GM19025 (cell line): ENCODE measurements around the gene DDX59.

Experiments used
- ATAC-seq: cut with Tn5 transposase; IDR thresholded peaks from one replicate; pipeline ENCODE4 v1.9.1; 2021; ENCODE audit warnings: mild to moderate bottlenecking, low read depth, moderate library complexity; ENCODE audit not compliant: unreplicated experiment

The DDX59 gene

DNA sequence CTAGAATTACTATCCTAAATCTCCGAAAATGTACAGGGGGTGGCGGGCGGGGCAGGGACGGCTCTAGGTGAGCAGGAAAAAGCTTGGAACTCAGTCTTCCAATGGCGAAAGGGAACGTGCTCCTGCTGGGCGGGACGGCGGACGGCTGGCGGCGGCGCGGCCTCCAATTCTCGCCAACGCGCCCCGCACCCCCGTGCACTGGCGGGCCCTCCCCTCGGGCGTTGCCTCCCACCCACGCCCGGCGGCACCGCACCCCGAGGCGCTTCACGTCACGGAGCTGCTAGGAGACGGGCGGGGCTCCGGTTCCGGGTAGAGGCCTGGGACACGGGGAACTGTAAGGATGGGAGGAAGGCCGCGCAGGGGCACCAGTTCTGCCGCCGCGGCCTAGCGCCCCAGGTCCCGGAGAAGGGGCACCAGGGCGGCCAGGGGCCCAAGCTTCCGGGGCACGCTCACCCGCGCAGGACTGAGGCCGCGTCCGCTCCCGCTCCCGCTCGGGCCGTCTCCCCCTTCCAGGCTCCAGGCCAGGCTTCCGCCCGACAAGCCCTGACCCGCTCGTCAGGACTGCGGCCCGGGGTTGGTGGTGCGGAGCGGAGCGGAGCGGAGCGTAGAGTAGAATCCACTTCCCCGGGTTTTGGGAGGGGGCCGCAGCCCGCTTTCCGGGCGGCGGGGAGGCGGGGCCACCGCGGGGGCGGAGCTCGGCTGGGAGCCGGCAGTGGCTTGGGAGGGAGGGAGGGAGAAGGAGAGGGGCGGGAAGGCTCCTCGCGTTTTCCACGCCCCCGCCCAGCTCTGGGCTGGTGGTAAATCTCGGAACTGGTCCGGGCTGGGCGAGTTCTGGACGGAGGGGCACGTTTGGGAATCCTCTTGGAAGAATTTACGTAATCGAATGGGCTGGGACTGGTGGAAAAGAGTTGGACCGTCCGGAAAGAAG, at the start of gene DDX59:
Gene DDX59 (minus strand): TSS at position 594 of the 928 bp plus-strand sequence. CDS start 3,167 bp downstream, outside the sequence.
- ATAC-seq = peak; percentile 80

DNA sequence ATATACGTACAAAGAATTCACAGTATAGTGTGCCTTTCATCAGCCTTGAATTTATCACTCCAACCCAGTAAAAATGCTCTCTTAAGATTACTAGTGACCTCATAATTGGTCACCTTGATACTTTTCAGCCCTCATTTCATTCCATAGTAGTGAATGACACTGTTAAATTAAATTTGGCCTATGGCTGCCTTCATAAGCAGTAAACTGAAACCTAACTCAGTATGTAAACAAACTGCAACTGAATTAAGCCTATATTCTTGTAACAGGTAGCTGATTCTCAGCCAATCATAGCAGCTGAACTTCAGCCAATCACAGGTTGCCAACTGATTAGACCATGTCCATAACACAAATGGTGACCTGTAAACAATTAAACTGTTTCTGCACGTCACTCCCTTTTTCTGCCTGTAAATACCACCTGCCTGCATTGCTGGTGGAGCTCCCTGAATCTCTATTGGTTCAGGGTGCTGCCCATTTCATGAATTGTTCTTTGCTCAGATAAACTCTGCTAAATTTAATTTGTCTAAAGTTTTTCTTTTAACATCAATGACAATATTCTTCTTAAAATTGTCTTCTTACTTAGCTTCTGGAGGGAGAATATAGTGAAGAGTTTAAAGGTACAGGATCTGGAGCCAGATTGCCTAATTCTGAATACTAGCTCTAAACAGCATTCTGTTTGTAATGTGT, 44.9 kb upstream of the DDX59 start:
- no peak for ATAC-seq

DNA sequence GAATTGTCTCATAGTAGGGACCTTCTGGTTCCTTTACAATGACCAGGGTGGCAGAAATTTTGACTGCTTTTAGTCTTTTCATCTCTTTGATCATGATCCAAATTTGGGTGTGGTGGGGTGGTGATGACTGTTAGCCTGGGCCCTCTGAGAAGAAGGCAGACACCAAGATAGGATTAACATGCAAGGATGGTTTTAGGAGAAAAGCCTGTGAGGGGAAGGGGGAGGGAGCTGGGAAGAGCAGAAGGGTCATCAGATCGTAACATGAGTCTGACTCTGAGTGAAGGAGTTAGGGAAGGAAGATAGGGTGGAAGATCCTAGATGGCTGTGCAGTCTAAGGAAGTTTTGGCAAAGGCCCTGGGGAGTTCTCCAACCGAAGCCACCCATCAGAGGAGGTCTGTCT, 40.5 kb upstream of the DDX59 start:
- ATAC-seq = no peak

DNA sequence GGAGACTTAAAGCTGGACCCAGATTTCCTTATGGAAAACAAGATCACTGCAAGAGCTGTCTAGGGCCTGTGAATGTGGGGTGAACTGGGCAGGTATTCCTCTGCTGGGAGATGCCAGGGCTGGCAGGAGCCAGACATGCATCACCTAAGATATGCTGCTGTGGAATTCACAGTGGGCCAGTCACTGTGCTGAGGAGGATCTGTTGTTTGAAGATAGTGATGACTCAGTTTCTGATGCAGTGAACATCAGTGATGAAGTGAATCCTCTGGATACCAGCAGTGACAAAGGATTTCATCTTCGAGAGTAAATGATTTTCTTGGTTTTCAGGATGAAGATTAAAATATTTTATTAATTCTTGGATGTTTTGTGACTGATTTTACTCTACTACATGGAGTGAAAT, 39.1 kb upstream of the DDX59 start:
- ATAC-seq = no peak

DNA sequence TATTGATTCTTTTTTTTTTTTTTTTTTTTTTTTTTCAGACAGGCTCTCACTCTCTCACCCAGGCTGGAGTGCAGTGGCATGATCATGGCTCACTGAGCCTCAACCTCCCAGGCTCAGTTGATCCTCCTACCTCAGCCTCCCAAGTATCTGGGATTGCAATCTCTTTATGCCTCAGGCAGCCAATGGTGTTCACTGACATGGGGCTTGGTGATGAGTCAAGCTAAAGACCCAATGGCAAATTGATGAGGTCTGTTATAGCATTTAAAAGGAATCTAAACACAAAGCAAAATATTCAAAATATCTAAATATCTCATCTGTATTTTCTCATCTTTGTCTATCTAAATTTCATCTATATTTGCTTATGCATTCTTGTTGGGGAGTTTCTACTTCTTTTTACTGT, 38.5 kb upstream of the DDX59 start:
- no peak for ATAC-seq

DNA sequence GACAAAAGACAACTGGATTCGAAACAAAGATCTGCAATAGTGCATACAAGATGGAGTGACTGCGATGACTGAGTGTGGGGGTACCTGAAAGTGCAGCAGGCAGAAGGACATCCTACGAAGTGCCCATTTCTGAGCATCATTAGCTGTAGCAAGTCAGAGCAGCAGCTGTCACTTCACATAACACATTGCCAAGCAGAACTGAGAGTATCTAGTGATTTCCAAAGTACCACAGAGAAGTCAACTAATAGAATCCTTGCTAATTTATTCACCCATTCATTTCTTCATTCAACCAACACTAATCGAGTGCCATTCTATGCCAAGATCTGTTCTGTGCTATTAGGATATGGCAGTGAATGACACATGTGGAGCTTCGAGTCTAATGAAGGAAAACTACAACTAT, 37.4 kb upstream of the DDX59 start:
- ATAC-seq = no peak

DNA sequence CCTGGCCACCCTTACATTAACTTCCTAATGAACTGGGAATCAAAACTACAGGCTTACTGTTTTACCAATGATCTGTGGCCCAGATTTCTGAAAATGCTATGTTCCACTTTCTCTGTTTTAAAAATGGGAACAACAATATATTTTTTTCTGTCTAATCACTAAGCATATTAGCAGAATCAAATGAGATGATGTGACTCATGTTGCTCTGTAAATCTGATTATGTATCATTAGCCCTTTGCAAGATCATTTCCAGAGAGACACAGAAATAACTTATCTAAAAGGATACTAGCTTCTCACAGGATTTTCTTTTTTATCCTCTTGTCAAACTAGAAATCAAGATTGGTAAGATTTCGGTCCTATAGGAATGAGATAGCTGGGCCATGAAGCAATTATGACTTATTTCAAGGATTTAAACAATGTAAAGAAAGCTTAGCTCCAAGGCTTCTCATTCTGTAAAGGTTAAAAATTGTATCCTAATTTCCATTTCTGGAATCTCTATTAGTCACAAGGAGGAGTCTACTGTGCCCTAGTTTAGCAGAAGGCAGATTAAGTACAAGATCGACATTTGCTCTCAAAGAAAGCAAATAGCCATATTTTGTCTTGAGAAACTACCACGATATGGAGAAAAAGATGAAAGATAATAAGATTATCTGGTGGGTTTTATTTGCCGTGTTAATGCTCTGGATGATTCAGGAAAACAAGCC, 36.6 kb upstream of the DDX59 start:
- no peak for ATAC-seq

DNA sequence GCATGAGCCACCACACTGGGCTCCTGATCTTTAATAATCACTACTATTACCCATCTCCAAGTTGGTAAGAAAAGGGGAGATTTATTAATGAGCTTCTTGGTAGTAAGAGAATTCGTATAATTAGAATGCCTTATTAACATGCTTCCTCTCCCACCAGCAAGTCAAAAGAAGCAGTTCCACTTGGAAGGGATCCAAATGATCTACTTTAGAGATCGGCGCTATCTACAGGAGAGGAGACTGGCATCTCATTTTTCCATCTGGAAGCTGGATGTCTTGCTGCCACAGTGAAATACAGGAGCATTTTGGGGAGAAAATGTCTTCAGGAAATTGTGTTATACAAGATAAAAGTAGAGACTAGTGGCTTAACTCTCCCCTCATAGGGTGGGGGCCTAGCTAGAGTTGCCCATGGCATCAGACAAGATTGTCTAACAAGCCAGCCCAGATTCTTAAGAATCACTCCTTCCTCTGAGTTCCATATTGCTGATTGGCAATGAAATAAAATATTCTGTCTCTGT, 35.3 kb upstream of the DDX59 start:
- ATAC-seq = no peak

DNA sequence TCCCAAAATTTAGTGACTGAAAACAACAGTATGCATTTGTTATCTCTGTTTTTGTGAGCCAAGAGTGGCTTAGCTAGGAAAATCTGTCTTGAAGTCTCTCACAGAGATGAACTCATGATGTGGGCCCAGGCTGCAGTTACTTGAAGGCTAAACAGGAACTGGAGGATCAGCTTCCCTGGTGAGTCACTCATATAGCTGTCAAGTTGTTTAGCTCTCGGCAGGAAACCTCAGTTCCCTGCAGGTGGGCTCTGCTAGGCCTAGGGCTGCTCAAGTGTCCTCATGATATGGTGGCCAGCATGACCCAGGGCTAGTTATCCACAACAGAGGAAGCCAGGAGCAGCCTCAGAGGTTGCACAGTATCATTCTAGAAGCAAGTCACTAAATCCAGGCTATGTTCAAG, 30.2 kb upstream of the DDX59 start:
- no peak for ATAC-seq

DNA sequence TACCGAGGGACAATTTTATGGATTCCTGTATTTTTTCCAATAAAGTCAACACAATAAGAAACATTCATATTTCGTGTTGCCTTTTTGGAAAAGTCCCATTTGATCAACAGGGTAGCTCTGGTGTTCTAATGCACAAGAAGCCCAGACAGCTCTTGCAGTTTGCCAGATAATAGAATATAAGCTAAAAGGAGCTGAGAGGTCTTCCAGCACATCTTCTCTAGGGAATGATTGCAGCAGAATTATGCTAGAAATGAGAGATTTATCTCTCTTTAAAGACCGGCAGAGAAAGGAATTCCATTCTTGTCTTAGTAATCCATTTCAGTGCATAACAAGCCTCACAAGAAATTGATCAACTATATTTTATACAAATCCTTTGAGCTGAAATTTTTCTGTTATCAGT, 25.0 kb upstream of the DDX59 start:
- ATAC-seq = no peak

DNA sequence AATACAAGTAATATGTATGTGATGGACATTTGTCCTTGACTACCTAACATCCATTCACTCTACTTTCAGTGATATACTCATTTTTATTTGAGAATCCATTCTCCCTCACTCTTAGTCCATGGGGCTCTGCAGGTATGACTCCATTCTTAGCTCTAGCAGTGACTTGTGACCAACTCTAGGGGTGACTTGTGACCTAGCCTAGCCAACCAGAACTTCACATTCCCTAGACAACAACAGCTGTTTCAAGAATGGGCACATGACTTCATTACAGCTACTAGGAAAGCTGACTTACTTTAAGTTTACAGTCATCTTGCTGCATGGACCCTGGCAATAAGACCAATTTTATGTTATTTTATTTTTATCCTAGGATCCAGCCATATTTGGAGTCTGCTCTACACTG, 23.6 kb upstream of the DDX59 start:
- no peak for ATAC-seq

DNA sequence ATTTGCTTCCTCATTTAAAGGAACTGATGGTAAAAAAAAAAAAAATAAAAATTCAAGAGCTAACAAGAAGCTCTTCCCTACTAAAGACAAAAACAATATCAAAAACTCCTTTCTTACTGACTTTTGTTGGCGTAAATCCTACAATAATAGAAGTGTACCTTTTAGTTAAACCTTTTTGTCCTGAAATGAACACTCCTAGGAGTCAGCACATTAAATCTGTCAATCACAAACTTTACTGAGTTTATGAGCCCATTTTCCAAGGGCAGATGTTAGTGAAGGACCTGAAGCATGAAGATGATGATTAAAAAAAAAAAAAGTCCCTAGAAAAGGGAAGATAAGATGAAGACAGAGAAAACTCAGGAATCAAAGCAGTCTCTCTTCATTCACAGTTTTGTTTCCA, 22.6 kb upstream of the DDX59 start:
- no peak for ATAC-seq

DNA sequence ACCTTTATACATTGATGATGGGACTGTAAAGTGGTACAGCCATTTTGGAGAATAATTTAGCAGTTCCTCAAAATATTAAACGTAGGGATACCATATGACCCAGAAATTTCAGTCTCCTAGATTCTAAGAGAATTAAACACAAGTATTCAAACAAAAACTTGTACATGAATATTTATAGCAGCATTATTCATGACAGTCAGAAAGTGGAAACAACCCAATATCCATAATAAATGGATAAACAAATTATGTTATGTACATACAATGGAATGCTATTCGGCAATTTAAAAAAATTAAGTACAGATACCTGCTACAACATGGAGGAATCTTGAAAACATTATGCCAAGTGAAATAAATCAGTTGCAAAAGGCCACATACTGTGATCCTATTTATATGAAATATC, 16.9 kb upstream of the DDX59 start:
- no peak for ATAC-seq

DNA sequence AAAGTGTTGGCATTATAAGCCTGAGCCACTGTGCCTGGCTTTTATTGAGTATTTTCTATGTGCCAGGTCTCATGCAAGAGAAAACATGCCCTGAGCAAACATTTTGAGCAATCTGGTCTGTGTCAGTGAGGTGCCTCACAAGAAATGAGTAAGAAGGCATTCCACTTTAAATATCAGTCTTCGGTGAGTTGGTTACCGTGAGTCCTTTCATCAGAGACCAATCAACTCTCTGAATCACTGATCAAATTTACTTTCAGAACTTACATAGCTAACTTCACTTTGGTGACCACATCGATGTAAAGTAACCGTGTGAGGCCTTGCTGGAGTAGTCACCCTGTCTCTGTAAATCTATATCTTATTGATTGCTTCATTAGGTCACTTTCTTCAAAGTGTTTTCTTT, 14.3 kb upstream of the DDX59 start:
- no peak for ATAC-seq

DNA sequence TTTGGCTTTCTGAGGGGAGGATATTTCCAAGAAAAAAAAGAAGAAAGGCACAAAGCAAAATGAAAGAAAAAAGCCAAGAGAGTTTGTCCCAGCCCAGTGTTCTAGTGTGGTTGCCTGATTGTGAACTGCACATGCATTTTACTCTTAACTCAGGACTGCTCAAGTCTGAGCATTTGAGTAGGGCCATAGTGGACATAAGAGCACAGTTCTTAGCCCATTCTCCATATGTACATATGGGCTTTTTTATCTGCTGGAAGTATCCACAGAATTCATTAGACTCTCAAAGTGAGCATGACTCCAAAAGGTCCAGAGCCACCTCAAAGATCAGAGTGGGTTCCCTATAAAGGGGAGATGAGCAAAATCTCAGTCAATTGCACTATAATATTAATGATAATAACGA, 13.6 kb upstream of the DDX59 start:
- no peak for ATAC-seq

DNA sequence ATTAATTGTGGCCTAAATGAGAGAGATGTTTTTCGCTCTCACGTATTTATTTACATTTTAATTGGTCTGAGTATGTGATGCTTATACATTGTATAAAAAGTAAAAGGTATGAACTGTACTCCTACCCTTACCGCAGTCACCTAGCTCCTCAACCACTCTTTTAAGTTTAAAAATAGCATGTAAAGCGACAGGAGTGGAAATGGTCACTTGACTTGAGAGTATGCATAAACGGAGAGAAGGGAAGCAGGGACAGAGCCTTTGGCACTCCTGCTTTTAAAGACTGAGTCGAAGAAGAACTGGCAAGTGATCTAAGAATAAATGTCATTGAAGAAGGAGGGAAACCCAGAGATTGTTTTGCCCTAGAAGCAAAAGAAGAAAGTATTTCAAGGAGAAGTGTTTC, 11.5 kb upstream of the DDX59 start:
- ATAC-seq = no peak

DNA sequence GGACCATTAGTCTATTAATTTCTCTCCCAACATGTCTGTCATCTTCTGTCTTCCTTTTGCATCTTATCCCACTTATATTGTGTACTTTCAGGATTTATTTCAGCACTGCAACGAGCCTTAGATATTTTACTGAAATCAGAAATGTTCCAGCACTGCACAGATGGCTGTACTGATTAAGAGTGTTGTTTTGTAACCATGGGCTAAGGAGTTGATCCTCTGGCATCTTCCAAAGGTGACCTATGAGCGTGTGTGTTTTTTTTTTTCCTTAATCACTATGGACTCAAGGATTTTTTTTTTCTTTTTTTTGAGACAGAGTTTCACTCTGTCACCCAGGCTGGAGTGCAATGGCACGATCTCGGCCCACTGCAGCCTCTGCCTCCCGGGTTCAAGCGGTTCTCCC, 7.1 kb upstream of the DDX59 start:
- no peak for ATAC-seq

DNA sequence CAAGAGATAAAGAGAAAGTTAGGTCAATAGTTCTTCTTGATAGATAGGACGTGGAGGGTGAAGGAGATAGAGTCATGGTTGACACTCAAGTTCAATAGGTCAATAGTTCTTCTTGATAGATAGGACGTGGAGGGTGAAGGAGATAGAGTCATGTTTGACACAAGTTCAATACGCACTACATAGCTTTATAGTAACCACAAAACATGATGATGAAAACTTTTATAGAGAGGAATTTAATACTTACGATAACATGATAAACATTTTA, 5.8 kb upstream of the DDX59 start:
- ATAC-seq = no peak

DNA sequence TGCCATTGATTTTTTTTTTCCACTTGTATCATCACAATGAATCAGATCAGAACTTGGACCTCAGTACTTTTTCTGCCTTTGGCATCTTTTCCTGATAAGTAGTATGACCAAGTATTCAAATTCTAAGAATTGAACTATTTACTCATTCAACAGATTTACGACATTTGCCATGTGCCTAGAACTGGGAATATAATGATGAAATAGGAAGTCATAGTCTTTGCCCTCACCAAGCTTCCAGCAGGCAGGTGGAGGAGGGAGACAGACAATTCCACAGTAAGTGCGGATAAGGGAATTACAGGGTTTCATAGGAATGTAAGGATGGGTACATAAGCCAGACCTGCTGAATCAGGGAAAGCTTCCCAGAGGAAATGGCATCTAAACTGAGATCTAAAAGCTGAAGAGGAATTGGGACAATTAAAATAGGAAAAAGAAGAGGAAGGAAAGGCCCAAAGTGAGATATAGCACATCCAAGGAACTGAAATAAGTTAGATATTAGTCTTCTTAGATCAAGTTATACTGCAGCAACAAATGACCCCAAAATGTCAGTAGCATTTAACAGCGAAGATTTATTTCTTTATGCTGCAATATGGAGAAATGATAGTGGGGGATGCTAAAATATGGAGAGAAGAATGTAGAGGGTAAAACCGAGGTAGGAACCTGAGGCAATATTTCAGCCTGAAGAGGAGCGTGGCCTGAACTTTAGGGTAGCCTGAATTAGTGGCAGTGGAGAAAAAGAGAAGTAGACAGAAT, 5.3 kb upstream of the DDX59 start:
- no peak for ATAC-seq

DNA sequence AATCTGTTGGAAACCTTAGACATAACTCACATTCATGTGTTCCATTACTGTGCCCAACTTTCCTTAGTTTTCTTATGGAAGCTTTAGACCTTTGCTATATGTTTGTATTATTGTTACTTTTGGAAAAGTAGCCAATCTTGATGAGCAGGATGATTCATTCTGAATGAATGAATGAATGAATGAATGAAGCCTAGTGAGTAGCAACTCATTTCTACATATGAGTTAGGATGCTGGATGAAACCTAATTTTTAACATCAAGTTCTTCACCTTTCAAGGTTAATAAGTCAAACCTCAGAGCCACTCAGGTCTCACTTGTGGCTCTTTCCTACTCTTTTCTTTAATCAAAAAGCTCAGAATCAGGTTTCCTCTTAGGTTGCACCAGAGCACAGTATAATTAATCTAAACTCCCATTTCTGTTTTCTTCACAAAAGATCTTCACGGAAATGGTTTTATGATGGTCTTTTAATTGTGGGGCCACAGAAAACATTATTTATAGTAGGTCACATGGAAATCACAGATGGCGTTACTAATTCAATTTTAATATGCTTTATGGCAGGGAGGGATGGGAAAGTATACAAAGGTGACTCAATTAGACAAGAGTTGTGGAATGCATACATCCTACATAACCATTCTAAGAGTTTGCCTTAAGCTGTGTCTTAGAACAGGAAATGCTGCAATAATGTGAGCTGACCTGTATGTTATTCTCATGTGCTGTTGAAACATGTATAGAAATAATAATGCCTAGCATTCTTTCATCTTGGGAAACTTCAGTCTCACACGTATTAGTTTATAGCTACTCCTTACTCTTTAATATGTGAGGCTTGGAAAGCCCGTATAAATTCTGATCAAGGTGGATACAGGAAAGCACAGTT, 4.5 kb upstream of the DDX59 start:
- no peak for ATAC-seq
